Measurements from ENCODE around the gene POLH.

- TF ChIP-seq POLR2AphosphoS5 (IDR thresholded peaks at IDR 0.05; ENCODE audit: low read depth, low read length), result no peak
- no peak for TF ChIP-seq CTCF (IDR thresholded peaks at IDR 0.05)
- TF ChIP-seq USF2 (IDR thresholded peaks at IDR 0.05; ENCODE audit: borderline replicate concordance, low read depth, low read length), result no peak
- no peak for TF ChIP-seq SIN3A (IDR thresholded peaks at IDR 0.05; ENCODE audit: borderline replicate concordance, low read depth, low read length)
- no peak for TF ChIP-seq EZH2phosphoT487 (IDR thresholded peaks at IDR 0.05; ENCODE audit: borderline replicate concordance, low read depth)
- no peak for TF ChIP-seq RXRA (IDR thresholded peaks at IDR 0.05; ENCODE audit: borderline replicate concordance, low read depth)
- TF ChIP-seq FOXM1 (IDR thresholded peaks at IDR 0.05; ENCODE audit: low read depth), result no peak
- peak; percentile 43 for TF ChIP-seq PBX3 (IDR thresholded peaks at IDR 0.05)
- TF ChIP-seq RCOR1 (IDR thresholded peaks at IDR 0.05; ENCODE audit: low read length), result no peak
- TF ChIP-seq MXI1 (IDR thresholded peaks at IDR 0.05; ENCODE audit: low read depth, low read length), result no peak
- no peak for TF ChIP-seq MEF2A (IDR thresholded peaks at IDR 0.05; ENCODE audit: borderline replicate concordance, low read depth)
- TF ChIP-seq YY1 (IDR thresholded peaks at IDR 0.05; ENCODE audit: low read depth), result no peak
Observed at GRCh38 chr6:43579171-43579570, 3.2 kb downstream of the POLH start.

Measured in SK-N-SH (cell line).